ENCODE measurements around the gene YES1. TPM values are rescaled to one million over a fixed set of nuclear protein-coding genes. Genes with fewer than 3 reads are reported as not detected.

YES1 gene
- total and polyA plus RNA-seq, 2 of the 13 experiments (the other 11 are each of a cell fraction or from before 2014, with no cell fraction given) = 17.2 to 70.8 TPM

- TF ChIP-seq BHLHE40 (IDR thresholded peaks at IDR 0.05; ENCODE audit: low read length) (peak; percentile 45), TCF12 (IDR thresholded peaks at IDR 0.05) (no peak), TCF12 (CRISPR knock-in tag; IDR thresholded peaks at IDR 0.05) (no peak), ZNF296 (CRISPR knock-in tag; conservative IDR thresholded peaks at IDR 0.05) (no peak), ZNF432 (CRISPR knock-in tag; IDR thresholded peaks at IDR 0.05; ENCODE audit: borderline replicate concordance) (no peak), MED1 (CRISPR knock-in tag; IDR thresholded peaks at IDR 0.05) (peak; percentile 66), ZBTB42 (CRISPR knock-in tag; IDR thresholded peaks at IDR 0.05) (no peak), ATF5 (CRISPR knock-in tag; IDR thresholded peaks at IDR 0.05; ENCODE audit: low read depth) (no peak), ZNF788 (CRISPR knock-in tag; IDR thresholded peaks at IDR 0.05; ENCODE audit: borderline replicate concordance) (peak; percentile 73; the same call in 1 of the 2 replicates), HMG20A (CRISPR knock-in tag; IDR thresholded peaks at IDR 0.05; ENCODE audit: borderline replicate concordance) (no peak), NONO (IDR thresholded peaks at IDR 0.05) (no peak), NONO (CRISPR knock-in tag; conservative IDR thresholded peaks at IDR 0.05) (peak; percentile 58; the same call in 1 of the 2 replicates), ZNF274 (CRISPR knock-in tag; IDR thresholded peaks at IDR 0.05) (no peak), TMF1 (CRISPR knock-in tag; IDR thresholded peaks at IDR 0.05; ENCODE audit: low read depth) (no peak), ZNF460 (CRISPR knock-in tag; IDR thresholded peaks at IDR 0.05; ENCODE audit: borderline replicate concordance) (no peak), HNRNPH1 (optimal IDR thresholded peaks at IDR 0.05; ENCODE audit: low read depth, low read length) (no peak), NAIF1 (CRISPR knock-in tag; IDR thresholded peaks at IDR 0.05; ENCODE audit: borderline replicate concordance) (no peak), ZNF362 (CRISPR knock-in tag; IDR thresholded peaks at IDR 0.05; ENCODE audit: borderline replicate concordance) (no peak), ZNF674 (CRISPR knock-in tag; IDR thresholded peaks at IDR 0.05; ENCODE audit: low read depth) (no peak), ZNF282 (IDR thresholded peaks at IDR 0.05; ENCODE audit: partially characterized antibody) (no peak), ZXDC (CRISPR knock-in tag; IDR thresholded peaks at IDR 0.05) (no peak), EP300 (IDR thresholded peaks at IDR 0.05; ENCODE audit: low read depth in 2 of 2, low read length in 2 of 2) (peak in 1 of 2 experiments; percentile 21; a peak in 1 of 4 replicates), EP300 (CRISPR knock-in tag; IDR thresholded peaks at IDR 0.05; ENCODE audit: borderline replicate concordance) (peak; percentile 39; the same call in 1 of the 2 replicates)
These were observed 20.1 kb upstream of the YES1 start (continued) for GRCh38 chr18:832085-832681.

Data from HepG2 (cell line).